GM20000 (cell line): ENCODE results near the gene PRMT1.

ENCODE experiments used
- DNase-seq: peaks from one replicate; pipeline ENCODE4 v3.0.0; 2012; ENCODE audit warnings: low spot score
- CTCF ChIP-seq: IDR thresholded peaks from 2 replicates; pipeline ENCODE4 v1.5.1; 2012; ENCODE audit warnings: mild to moderate bottlenecking, control low read depth; ENCODE audit errors: extremely low read depth, missing control alignments

The PRMT1 gene

GRCh38 chr19:49692147-49692506 lies 15.1 kb downstream of the PRMT1 start:
- DNase-seq: no peak
- no peak for TF ChIP-seq CTCF

GRCh38 chr19:49696115-49696514 lies 19.0 kb downstream of the PRMT1 start:
- TF ChIP-seq CTCF: no peak
- DNase-seq: no peak

DNA sequence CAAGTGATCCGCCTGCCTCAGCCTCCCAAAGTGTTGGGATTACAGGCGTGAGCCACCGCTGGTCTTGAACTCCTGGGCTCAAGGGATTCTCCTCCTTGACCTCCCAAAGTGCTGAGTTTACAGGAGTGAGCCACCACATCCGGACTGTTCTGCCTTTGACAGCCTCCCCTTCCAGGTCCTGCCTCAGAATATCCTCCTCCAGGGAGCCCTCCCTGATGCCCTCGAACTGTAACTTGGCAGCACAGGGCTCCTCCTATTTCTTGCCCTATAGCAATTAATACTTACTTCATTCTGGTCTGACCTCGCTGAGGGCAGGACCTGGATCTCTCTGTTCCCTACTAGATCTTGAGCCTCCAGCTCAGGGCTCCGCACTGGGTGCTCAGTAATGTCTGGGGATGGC lies 19.8 kb downstream of the PRMT1 start:
- TF ChIP-seq CTCF: no peak
- DNase-seq: no peak

DNA sequence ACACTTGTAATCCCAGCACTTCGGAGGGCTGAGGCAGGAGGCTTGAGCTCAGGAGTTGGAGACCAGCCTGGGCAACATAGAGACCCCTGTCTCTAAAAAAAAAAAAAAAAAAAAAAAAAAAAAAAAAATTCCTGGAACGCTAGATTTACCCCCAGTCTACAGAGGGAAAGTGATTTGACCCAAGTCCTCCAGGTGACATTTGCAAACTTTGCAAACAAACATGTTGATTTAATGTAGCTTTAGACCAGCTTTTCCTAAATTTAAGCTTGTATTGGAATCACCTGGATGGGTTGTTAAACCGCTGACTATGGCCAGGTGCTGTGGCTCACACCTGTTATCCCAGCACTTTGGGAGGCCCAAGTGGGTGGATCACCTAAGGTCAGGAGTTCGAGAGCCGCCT lies 22.3 kb downstream of the PRMT1 start:
- TF ChIP-seq CTCF: no peak
- DNase-seq: no peak

- DNase-seq: no peak
- no peak for TF ChIP-seq CTCF
Observed at GRCh38 chr19:49700563-49700962, 23.5 kb downstream of the PRMT1 start.

DNA sequence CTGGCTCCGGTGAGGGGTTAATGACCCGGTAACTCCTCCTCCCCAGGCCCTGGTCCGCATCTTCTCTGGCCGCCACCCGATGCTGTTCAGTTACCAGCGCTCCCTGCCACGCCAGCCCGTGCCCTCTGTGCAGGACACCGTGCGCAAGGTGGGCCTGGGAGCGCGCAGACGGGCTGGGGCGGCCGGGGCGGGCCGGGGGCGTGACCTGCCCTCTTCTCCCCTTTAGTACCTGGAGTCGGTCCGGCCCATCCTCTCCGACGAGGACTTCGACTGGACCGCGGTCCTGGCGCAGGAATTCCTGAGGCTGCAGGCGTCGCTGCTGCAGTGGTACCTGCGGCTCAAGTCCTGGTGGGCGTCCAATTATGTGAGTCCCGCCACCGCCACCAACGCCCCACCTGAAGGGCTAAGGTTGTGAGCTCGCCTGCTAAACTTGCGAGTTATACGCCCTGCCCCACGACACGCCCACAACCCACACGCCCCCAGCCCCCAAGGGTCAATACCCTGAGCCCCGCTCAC lies 24.3 kb downstream of the PRMT1 start:
- DNase-seq: no peak
- TF ChIP-seq CTCF: no peak

DNA sequence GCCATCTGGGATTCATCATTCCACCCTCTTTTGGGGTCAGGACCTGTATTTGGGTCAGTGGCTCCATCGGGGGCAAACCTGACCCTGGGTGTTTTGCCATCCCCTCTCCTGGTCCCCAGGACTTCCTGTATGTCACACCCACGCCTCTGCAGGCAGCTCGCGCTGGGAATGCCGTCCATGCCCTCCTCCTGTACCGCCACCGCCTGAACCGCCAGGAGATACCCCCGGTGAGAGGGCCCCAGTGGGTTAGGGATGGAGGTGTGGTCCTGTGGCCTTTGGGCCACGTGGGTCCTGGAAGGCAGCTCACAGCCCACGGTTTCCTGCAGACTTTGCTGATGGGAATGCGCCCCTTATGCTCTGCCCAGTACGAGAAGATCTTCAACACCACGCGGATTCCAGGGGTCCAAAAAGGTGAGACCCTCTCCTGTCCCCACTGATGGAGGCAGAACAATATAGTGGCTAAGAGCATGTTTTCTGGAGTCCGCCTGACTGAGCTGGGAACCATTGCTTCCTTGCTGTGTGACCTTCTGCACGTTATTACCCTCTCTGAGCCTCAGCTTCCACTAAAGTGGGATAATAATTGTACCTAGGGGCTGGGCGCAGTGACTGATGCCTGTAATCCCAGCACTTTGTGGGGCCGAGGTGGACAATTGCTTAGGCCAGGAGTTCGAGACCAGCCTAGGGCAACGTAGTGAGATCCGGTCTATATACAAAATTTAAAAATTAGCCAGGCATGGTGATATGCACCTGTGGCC lies 28.0 kb downstream of the PRMT1 start:
- no peak for TF ChIP-seq CTCF

More for the DNA sequence above, 28.0 kb downstream of the PRMT1 start:
- DNase-seq: no peak
